GM18861 (cell line): ENCODE results near the gene SDC4.

ENCODE experiments used
- ATAC-seq: cut with Tn5 transposase; IDR thresholded peaks from one replicate; pipeline ENCODE4 v1.9.1; 2021; ENCODE audit not compliant: unreplicated experiment

SDC4 gene

GRCh38 chr20:45322952-45323383 is 25.3 kb downstream of the SDC4 start:
- no peak for ATAC-seq

DNA sequence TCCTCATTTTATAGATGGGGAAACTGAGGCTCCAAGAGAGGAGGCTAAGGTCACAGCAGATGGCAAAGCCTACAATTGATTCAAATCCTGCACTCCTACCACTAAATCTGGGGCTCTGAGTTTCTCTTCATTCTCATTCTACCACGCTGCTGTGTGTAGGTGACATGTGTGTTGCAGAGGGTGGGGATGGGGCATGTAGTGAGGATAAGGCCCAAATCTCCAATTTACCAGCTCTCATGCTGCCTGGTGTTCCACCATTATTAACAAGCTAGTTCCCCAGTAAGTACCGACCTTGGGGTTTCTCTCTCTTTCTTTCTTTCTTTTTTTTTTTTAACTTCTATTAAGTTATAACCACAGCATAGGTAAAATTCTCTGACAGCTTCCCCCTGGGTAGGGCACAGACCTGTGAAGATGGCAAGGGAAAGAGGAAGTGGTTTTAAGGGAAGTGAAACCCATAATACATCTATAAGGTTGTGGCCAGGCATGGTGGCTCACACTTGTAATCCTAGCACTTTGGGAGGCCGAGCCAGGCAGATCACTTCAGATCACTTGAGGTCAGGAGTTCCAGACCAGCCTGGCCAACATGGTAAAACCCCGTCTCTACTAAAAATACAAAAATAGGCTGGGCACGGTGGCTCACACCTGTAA is 27.2 kb downstream of the SDC4 start:
- ATAC-seq: no peak

- no peak for ATAC-seq
These were observed 29.3 kb downstream of the SDC4 start for GRCh38 chr20:45318948-45319347.

GRCh38 chr20:45318386-45318939 is 29.8 kb downstream of the SDC4 start:
- no peak for ATAC-seq

- ATAC-seq: no peak
These were observed 30.4 kb downstream of the SDC4 start for GRCh38 chr20:45317826-45318225.

DNA sequence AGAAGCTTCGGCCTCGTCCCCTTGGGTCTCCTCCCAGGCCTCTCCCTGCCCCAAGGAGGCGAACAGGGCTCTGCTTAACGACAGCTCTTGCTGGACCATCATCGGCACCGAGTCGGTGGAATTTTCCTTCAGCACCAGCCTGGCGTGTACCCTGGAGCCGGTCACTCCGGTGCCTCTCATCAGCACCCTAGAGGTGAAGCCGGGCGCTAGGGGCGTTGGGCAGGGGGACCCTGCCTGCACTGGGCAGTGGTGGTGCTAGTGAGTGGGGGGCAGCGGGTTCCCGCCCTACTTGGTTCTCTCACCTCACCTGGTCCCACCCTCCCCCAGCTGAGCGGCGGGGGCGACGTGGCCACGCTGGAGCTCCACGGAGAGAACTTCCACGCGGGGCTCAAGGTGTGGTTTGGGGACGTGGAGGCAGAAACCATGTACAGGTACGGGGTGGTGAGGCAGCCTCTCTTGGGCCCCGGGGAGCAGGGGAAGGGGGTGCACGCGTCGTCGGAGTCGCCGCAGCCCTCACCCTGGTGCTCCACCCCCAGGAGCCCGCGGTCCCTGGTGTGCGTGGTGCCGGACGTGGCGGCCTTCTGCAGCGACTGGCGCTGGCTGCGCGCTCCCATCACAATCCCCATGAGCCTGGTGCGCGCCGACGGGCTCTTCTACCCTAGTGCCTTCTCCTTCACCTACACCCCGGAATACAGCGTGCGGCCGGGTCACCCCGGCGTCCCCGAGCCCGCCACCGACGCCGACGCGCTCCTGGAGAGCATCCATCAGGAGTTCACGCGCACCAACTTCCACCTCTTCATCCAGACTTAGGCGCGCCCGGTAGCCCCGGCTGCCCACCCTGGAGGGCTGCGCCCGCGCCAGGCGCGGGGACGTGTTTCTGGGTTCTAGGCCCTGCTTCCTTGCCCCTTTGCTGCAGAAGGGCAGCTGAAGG is 31.8 kb downstream of the SDC4 start:
- no peak for ATAC-seq

- no peak for ATAC-seq
These were observed 32.6 kb downstream of the SDC4 start for GRCh38 chr20:45315672-45316071.

- no peak for ATAC-seq
These were observed 34.3 kb downstream of the SDC4 start for GRCh38 chr20:45313943-45314342.

GRCh38 chr20:45313065-45313695 is 35.0 kb downstream of the SDC4 start:
- ATAC-seq: no peak

DNA sequence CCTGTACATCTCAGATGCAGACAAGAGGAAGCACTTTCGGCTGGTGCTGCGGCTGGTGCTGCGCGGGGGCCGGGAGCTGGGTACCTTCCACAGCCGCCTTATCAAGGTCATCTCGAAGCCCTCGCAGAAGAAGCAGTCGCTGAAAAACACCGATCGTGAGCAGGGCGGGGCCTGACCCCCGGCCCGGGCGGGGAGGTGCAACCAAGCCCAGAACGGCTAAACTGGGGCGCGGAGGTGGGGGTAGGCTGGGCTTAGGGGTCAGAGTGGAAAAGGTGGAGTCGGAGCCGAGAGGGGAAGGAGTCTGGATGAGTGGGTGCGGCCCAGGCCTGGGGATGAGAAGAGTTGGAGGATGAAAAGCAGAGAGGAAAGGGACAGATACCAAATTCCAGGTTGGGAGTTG is 36.0 kb downstream of the SDC4 start:
- ATAC-seq: no peak

- no peak for ATAC-seq
These were observed 36.5 kb downstream of the SDC4 start for GRCh38 chr20:45311589-45312211.

DNA sequence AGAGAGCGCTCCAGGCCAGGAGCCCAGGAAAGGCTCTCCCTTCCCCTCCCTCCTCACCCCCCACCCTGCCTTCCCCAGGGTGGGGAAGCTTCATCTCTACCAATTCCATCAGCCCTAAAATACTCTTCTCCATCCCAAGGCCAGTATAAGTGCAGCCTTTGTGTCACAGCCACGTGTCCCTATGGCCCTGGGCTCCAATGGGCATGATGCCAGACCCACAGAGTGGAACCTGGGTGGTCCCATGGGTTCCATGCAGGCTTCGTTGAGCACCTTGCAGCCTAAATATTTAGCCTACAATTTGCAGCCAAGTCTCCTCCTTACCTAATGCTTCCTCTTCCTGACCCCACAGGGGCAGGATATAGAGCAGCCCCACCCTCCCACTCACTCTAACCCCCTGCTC is 39.1 kb downstream of the SDC4 start:
- no peak for ATAC-seq

- no peak for ATAC-seq
These were observed 40.0 kb downstream of the SDC4 start, which contains the start of gene MATN4 for GRCh38 chr20:45308117-45308778. MATN4 (minus strand) TSS chr20:45308299; CDS start chr20:45305582, 2,717 bp downstream.

- no peak for ATAC-seq
These were observed 41.1 kb downstream of the SDC4 start for GRCh38 chr20:45307076-45307640.

DNA sequence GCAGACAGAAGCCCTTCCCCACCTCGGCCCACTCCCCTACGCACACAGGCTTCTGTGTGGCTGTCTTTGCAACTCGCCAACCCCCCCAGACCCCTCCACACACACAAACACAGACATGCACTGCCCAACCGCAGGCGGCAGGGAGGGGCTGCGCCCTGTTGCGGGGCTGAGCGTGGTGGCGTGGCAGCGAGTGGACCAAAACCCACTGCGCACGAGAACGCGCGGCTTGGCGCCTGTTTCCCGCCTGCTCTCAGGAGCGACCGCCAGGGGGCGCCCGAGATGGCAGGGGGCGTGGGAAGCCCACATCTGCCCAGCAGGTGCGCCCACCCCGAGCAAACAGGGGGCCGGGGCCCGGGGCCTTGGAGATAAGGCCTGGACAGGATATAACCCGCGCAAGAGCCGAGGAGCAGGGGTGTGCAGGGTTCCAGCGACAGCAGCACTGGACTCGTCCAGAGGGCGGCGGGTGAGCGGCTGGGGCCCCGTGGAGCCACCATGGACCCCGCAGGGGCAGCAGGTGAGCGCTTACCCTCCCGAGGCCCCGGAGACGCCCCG is 41.7 kb downstream of the SDC4 start, which contains the start of gene RBPJL:
TSS of gene RBPJL (plus strand) at position 410 of the 552 bp plus-strand sequence. CDS start at position 493, 83 bp downstream.
- no peak for ATAC-seq

DNA sequence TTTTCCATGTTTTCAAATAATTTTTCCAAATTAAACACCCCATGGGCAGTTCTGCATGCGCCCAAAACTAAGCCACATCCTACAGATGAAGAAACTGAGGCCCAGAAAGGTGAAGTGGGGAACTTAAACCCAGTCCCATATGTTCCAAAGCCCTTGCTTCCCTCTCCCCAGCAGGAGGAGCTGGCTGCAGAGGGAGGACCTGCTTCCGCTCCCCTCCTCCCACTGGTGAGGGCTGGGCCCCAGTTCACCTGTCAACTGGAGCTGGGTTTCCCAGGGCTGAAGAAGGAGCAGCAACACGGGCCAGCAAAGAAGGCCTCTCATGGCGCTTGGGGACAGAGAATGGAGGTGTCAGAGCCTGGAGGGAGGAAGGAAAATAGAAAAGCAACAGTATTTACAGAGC is 43.0 kb downstream of the SDC4 start:
- no peak for ATAC-seq

DNA sequence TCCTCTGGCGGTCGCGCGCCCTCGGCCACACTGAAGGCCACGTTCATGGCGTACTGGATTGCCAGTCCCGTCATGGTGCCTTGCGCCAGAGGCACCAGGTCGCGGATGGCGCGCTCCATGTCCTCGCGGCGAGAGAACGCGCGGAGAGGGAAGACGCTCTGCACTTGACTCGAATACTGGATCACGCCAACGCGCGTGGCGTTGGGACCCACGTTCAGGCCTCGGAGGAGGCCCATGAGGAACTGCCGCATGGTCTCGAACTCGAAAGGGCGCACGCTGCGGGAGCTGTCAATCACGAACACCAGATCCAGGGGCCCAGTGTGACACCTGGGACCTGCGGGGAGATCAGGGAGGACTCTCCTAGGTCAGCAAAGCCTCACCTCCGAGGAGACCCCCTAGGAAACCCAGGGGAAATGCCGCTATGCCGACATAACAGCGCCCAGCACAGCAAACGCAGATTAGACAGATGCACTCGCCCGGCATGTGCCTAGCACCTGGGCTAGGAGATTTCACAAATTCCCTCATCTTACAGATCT is 43.7 kb downstream of the SDC4 start:
- no peak for ATAC-seq

GRCh38 chr20:45303586-45304463 is 44.4 kb downstream of the SDC4 start:
- ATAC-seq: no peak
